HepG2 (cell line): ENCODE data around the gene MTHFS. TPM values are rescaled to one million over a fixed set of nuclear protein-coding genes. Genes with fewer than 3 reads are reported as not detected.

ENCODE experiments used
- ARNT ChIP-seq: fragments of 450-650 bp; IDR thresholded peaks from 2 replicates; pipeline ENCODE4 v1.6.1; 2017
- HOXA7 ChIP-seq: sonication (generic); formaldehyde crosslinking; IDR thresholded peaks from 2 replicates; pipeline ENCODE4 v1.8.1; 2022; ENCODE audit warnings: mild to moderate bottlenecking, missing genetic modification reagents, moderate library complexity
- KAT8 ChIP-seq: IDR thresholded peaks from 2 replicates; pipeline ENCODE4 v1.6.1; 2016; ENCODE audit warnings: missing genetic modification reagents, missing compliant biosample characterization
- NRL ChIP-seq: sonication (generic); formaldehyde crosslinking; IDR thresholded peaks from 2 replicates; pipeline ENCODE4 v1.5.0; 2020; ENCODE audit warnings: missing genetic modification reagents, mild to moderate bottlenecking, moderate library complexity, borderline replicate concordance
- SP4 ChIP-seq: sonication (generic); formaldehyde crosslinking; IDR thresholded peaks from 2 replicates; pipeline ENCODE4 v1.8.1; 2023; ENCODE audit warnings: mild to moderate bottlenecking, missing genetic modification reagents
- TOE1 ChIP-seq: sonication (generic); formaldehyde crosslinking; IDR thresholded peaks from 2 replicates; pipeline ENCODE4 v1.4.0; 2020; ENCODE audit warnings: mild to moderate bottlenecking, missing genetic modification reagents
- ZC3H13 ChIP-seq: sonication (generic); formaldehyde crosslinking; IDR thresholded peaks from 2 replicates; pipeline ENCODE4 v1.8.1; 2023; ENCODE audit warnings: mild to moderate bottlenecking, missing genetic modification reagents, moderate library complexity
- ZEB1 ChIP-seq: IDR thresholded peaks from 2 replicates; pipeline ENCODE4 v1.6.1; 2012; ENCODE audit warnings: mild to moderate bottlenecking, low read depth, inconsistent platforms; ENCODE audit not compliant: insufficient replicate concordance
- ZMYM3 ChIP-seq: sonication (generic); formaldehyde crosslinking; IDR thresholded peaks from 2 replicates; pipeline ENCODE4 v1.5.1; 2020; ENCODE audit warnings: mild to moderate bottlenecking, missing genetic modification reagents
- ZNF546 ChIP-seq: sonication (generic); formaldehyde crosslinking; conservative IDR thresholded peaks from 2 replicates; pipeline ENCODE4 v1.8.1; 2023; ENCODE audit warnings: mild to moderate bottlenecking, missing genetic modification reagents
- polyA plus RNA-seq, 8 experiments: library from polyadenylated mRNA; depleted of rRNA in 3 of 8; stranded (reverse) in 7 of 8; unstranded in 1 of 8; fragments of >200 nt; fragmentation: Illumina TruSeq in 4 of 8; extraction: Trizol in 4 of 8; gene quantifications; 2 replicates each; pipeline versions ENCODE4 v1.2.1 to v1.2.3, GENCODE V29; 2011 to 2016; ENCODE audit warnings: low read depth in 4 of 8, missing spikeins in 1 of 8, mixed read lengths in 1 of 8; ENCODE audit not compliant: insufficient read depth in 1 of 8
- total RNA-seq, 5 experiments: library from RNA; depleted of rRNA; stranded (reverse); fragments of >200 nt; fragmentation: Illumina TruSeq; extraction: Trizol; gene quantifications; 2 replicates each; pipeline ENCODE4 v1.2.3, GENCODE V29; 2016; ENCODE audit warnings: low read depth in 1 of 5
- TF ChIP-seq, protein P1 (sequence below): sonication (generic); formaldehyde crosslinking; IDR thresholded peaks from 2 replicates; pipeline ENCODE4 v1.4.0; 2020; ENCODE audit warnings: missing genetic modification reagents
- TF ChIP-seq, protein P2 (sequence below): IDR thresholded peaks from 2 replicates; pipeline ENCODE4 v1.6.1; 2012; ENCODE audit warnings: inconsistent platforms
- TF ChIP-seq, protein P3 (sequence below): sonication (generic); formaldehyde crosslinking; IDR thresholded peaks from 2 replicates; pipeline ENCODE4 v1.8.0; 2022; ENCODE audit warnings: missing genetic modification reagents, mild to moderate bottlenecking, moderate library complexity, borderline replicate concordance
- TF ChIP-seq, protein P4 (sequence below): IDR thresholded peaks from 2 replicates; pipeline ENCODE4 v1.6.1; 2016
- TF ChIP-seq, protein P5 (sequence below): sonication (generic); formaldehyde crosslinking; IDR thresholded peaks from 2 replicates; pipeline ENCODE4 v1.5.0; 2020; ENCODE audit warnings: missing genetic modification reagents
- TF ChIP-seq, protein P6 (sequence below), 2 experiments: IDR thresholded peaks; 2 replicates each; pipeline ENCODE4 v1.6.1; 2011 to 2012; ENCODE audit warnings: low read length in 2 of 2, borderline replicate concordance in 1 of 2, low read depth in 1 of 2, mild to moderate bottlenecking in 1 of 2, moderate library complexity in 1 of 2

The MTHFS gene
- total and polyA plus RNA-seq, 2 of the 13 experiments (the other 11 are each of a cell fraction or from before 2014, with no cell fraction given): 37.0 to 49.7 TPM

DNA sequence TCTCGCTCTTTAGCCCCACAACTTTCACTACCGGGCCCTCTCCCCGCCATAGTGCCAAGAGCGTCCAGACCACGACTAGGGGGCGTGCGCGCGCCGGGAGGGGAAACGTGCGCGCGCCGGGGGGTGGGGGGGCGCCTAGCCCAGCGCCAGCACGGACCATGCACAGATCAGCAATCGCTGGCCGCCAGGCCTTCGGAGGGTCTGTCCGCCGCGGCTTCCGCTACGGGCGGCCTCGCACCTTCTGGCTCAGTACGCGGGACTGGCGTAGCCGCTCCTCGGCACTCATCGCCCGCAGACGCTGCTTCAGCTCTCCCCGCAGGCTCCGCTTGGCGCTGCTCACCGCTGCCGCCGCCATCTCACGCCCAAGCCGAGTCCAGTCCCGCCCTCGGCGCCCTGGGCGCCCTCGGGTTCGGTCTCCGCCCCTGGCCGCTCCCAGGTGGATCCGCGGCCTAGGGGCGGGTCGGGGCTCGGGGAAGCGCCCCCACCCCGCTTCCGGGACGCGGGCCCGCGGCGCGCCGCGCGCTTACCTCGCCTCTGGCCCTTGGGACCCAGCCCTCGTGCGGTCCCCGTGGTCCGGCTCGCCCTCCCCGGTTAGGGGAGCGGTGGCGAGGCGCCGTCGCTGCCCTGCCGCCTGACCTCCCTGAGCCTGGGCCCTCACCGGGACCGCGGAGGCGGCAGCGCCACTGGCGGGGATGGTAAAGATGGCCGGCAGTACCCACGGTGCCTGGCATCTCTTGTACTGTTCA is at the start of gene MTHFS (continued):
- TF ChIP-seq, protein P1, sequence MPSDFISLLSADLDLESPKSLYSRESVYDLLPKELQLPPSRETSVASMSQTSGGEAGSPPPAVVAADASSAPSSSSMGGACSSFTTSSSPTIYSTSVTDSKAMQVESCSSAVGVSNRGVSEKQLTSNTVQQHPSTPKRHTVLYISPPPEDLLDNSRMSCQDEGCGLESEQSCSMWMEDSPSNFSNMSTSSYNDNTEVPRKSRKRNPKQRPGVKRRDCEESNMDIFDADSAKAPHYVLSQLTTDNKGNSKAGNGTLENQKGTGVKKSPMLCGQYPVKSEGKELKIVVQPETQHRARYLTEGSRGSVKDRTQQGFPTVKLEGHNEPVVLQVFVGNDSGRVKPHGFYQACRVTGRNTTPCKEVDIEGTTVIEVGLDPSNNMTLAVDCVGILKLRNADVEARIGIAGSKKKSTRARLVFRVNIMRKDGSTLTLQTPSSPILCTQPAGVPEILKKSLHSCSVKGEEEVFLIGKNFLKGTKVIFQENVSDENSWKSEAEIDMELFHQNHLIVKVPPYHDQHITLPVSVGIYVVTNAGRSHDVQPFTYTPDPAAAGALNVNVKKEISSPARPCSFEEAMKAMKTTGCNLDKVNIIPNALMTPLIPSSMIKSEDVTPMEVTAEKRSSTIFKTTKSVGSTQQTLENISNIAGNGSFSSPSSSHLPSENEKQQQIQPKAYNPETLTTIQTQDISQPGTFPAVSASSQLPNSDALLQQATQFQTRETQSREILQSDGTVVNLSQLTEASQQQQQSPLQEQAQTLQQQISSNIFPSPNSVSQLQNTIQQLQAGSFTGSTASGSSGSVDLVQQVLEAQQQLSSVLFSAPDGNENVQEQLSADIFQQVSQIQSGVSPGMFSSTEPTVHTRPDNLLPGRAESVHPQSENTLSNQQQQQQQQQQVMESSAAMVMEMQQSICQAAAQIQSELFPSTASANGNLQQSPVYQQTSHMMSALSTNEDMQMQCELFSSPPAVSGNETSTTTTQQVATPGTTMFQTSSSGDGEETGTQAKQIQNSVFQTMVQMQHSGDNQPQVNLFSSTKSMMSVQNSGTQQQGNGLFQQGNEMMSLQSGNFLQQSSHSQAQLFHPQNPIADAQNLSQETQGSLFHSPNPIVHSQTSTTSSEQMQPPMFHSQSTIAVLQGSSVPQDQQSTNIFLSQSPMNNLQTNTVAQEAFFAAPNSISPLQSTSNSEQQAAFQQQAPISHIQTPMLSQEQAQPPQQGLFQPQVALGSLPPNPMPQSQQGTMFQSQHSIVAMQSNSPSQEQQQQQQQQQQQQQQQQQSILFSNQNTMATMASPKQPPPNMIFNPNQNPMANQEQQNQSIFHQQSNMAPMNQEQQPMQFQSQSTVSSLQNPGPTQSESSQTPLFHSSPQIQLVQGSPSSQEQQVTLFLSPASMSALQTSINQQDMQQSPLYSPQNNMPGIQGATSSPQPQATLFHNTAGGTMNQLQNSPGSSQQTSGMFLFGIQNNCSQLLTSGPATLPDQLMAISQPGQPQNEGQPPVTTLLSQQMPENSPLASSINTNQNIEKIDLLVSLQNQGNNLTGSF (CRISPR knock-in tag): peak; percentile 94
- TF ChIP-seq, protein P2, sequence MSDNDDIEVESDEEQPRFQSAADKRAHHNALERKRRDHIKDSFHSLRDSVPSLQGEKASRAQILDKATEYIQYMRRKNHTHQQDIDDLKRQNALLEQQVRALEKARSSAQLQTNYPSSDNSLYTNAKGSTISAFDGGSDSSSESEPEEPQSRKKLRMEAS: peak; percentile 93
- peak; percentile 97 for TF ChIP-seq ZC3H13 (CRISPR knock-in tag)
- TF ChIP-seq HOXA7 (CRISPR knock-in tag): no peak
- TF ChIP-seq ARNT: no peak
- TF ChIP-seq, protein P3, sequence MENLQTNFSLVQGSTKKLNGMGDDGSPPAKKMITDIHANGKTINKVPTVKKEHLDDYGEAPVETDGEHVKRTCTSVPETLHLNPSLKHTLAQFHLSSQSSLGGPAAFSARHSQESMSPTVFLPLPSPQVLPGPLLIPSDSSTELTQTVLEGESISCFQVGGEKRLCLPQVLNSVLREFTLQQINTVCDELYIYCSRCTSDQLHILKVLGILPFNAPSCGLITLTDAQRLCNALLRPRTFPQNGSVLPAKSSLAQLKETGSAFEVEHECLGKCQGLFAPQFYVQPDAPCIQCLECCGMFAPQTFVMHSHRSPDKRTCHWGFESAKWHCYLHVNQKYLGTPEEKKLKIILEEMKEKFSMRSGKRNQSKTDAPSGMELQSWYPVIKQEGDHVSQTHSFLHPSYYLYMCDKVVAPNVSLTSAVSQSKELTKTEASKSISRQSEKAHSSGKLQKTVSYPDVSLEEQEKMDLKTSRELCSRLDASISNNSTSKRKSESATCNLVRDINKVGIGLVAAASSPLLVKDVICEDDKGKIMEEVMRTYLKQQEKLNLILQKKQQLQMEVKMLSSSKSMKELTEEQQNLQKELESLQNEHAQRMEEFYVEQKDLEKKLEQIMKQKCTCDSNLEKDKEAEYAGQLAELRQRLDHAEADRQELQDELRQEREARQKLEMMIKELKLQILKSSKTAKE (CRISPR knock-in tag): 0 out of 2 replicates have a peak, but pooled peaks have one; percentile 48
- TF ChIP-seq, protein P4, sequence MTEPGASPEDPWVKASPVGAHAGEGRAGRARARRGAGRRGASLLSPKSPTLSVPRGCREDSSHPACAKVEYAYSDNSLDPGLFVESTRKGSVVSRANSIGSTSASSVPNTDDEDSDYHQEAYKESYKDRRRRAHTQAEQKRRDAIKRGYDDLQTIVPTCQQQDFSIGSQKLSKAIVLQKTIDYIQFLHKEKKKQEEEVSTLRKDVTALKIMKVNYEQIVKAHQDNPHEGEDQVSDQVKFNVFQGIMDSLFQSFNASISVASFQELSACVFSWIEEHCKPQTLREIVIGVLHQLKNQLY (CRISPR knock-in tag): 0 out of 2 replicates have a peak, but pooled peaks have one; percentile 7
- peak; percentile 72 for TF ChIP-seq SP4 (CRISPR knock-in tag)
- peak; percentile 67; the same call in 1 of the 2 replicates for TF ChIP-seq ZNF546 (CRISPR knock-in tag)
- peak; percentile 34 for TF ChIP-seq ZEB1
- TF ChIP-seq, protein P5, sequence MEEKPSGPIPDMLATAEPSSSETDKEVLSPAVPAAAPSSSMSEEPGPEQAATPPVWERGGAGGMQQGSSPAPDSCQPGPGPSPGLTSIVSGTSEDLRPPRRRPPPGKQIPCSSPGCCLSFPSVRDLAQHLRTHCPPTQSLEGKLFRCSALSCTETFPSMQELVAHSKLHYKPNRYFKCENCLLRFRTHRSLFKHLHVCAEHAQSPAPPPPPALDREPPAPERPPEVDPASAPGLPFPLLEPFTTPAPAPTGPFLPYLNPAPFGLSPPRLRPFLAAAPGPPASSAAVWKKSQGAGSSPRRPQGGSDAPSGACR (CRISPR knock-in tag): no peak; the same call in 1 of the 2 replicates
- TF ChIP-seq NRL (CRISPR knock-in tag): peak; percentile 72
- peak; percentile 28; the same call in 1 of the 2 replicates for TF ChIP-seq TOE1
- TF ChIP-seq KAT8 (CRISPR knock-in tag): peak; percentile 69
- TF ChIP-seq, protein P6, sequence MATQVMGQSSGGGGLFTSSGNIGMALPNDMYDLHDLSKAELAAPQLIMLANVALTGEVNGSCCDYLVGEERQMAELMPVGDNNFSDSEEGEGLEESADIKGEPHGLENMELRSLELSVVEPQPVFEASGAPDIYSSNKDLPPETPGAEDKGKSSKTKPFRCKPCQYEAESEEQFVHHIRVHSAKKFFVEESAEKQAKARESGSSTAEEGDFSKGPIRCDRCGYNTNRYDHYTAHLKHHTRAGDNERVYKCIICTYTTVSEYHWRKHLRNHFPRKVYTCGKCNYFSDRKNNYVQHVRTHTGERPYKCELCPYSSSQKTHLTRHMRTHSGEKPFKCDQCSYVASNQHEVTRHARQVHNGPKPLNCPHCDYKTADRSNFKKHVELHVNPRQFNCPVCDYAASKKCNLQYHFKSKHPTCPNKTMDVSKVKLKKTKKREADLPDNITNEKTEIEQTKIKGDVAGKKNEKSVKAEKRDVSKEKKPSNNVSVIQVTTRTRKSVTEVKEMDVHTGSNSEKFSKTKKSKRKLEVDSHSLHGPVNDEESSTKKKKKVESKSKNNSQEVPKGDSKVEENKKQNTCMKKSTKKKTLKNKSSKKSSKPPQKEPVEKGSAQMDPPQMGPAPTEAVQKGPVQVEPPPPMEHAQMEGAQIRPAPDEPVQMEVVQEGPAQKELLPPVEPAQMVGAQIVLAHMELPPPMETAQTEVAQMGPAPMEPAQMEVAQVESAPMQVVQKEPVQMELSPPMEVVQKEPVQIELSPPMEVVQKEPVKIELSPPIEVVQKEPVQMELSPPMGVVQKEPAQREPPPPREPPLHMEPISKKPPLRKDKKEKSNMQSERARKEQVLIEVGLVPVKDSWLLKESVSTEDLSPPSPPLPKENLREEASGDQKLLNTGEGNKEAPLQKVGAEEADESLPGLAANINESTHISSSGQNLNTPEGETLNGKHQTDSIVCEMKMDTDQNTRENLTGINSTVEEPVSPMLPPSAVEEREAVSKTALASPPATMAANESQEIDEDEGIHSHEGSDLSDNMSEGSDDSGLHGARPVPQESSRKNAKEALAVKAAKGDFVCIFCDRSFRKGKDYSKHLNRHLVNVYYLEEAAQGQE (IDR thresholded peaks at IDR 0.05; ENCODE audit: borderline replicate concordance in 1 of 2, low read depth in 1 of 2, low read length in 2 of 2): no peak
- TF ChIP-seq ZMYM3 (CRISPR knock-in tag): peak; percentile 18; the same call in 1 of the 2 replicates
